ENCODE results near the gene KIRREL3.

Gene KIRREL3

DNA sequence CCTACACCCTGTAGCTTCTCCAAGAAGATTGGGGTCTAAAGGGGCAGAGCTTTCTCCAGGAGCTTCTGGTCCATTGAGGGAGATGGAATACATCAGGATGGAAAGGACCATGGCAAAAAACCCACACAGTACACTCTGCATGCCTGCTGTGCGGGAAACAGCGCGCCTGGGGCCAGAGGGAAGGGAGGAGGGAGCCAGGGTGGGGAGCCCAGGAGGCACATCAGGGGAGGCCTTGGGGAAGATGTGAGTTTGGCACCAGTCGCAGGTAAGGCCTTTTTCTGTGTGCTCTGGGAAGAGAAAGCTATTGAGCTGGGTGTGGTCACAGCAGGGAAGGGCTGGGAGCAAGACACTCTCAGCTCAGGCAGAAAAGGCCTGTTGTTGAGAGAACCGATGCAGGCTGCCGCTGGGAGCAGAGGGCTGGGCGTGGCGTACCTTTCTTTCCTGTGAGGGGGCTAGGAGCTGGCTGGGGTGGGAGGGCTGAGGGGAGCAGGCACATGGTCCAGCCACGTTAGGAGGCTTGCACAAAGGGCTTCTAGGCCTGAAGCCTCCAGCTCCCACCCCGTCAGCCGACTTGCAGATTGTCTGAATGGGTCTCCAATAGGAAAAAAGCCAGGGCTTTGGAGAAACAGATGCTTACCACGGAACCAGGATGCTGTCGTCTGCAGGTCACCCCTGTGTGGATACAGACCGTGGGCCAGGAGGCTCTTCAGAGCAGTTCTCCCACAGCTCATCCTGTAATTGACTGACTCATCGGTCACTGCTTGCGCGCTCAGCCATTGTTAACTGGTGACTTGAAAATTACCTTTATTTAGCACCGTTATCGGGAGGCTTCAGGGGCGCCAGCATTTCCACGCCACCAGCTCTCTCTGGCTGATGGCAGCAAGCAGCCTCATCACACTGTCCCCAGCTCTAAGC, 407.8 kb downstream of the KIRREL3 start:
- DNase-seq: peak; percentile 33

DNA sequence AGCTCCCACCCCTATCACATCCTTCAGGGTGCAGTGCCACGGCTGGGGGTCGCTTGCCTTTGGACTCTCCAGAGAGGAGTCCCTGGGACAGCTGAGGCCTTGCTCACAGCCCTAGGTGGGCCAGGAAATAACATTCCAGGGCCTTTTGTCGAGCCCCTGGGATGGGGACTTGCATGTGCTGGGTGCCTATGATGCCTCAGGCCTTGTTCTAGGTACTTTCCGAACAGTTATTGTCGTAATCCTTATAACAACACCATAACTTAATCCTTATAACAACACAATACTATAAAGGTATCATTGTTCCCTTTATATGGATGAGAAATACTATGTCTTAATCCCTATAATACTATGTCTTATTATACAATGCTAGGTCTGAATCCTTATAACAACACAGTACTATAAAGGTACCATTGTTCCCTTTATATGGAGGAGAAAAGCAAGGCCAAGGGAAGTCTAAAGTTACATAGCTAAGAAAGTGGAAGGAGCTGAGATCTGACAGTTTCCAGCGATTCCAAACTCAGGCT, 408.5 kb downstream of the KIRREL3 start:
- no peak for DNase-seq

DNA sequence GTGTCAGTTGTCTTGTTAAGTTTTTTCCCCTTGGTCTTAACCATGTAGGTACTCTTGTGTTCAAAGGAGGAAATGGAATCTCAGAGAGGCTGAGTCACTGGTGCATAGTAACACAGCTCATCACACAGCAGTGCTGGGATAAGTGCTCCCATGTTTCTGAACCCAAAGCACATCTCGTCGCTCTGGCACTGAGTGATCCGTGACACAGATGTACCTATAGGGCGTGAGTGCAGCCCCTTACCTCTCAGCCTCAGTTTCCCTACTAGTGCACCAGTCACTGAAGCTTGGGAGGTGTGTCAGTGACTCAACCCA, 411.1 kb downstream of the KIRREL3 start:
- no peak for DNase-seq

DNA sequence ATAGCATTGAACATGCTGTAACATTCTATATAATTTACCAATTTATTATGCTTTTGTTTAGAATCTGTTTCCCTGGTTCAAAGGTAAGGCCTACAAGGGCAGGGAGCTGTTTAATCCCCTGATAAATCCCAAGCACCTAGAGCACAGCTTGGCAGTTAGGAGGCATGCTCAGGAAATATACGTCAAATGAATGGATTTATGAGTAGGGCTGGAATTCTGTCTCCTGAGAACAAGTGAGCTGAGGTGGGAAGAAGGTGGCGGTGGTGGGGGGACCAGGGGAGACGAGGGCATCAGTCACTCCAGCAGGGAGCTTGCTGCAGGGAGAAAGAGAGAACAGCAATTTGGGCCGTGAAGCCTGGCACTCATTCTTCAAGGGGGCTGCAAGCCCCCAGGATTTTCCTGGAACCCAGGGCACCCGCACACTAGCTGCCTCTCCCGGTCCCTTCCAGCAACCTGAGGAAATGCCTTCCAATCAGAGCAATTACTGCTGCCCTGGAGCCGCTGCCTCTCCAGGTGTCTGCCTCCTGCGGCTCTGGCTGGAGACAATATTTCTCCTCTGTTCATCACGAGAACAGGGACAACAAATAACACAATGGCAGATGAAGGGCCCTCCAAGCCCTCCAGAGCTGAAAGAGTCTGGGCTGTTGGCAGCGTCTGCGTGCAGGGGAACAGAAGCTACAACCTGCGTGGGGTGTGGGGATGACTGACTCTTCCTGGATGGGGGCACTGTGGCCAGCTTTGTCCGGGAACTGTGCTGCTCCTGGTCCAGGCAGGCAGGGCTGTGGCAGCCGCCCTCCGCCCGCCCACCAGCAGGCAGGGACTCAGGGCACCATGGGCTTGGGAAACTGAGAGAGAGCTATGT, 411.7 kb downstream of the KIRREL3 start:
- DNase-seq: peak; percentile 65

DNA sequence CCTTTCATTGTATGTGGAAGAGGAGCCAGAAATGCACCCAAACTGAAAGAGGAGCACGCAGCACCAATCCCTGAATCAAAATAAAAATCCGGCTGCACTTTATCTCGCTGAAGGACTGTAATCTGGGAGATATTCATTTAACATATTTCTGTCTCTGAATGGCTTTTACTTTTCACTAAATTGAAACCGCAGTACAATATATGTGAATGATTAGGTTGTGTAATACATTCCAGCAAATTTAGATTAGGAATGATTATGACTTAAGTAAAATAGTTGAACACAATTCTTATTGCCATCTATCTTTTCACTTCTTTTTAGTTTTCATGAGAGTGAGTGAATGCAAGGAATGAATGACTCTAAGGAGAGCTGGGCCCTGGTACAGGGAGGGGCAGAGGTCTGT, 413.0 kb downstream of the KIRREL3 start:
- no peak for DNase-seq

DNA sequence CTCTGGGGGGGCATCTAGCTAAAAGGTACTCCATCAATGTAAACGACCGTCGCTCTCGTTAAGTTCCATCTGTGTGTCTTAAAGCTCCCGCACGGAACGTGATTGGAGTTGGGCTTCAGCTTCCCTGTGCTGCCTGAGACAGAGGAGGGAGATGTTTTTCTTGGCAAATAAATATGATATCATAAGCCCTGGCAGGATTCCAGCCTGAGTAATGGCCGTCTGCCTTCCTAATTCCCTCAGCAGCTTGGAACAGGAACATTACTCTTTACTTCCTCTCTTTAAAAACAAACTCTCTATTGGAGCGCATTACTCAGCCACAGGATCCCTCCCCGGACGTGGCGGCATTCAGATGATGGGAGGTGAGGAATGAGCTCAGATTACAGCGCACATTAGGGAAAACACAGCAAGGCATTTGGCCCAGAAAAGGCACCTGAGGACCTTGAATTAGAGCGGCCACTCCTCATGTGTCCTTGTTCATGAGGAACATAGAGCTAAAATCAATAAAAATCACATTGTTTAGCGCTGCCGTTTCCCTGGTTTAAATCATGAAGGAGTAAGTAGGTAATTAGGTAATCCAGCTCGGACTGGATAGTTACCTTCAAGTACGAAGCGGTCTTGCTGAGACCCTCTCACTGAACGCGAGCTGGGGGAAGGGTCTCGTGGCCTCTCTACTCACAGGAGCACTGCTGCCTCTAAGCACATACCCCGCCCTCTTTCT, 414.6 kb downstream of the KIRREL3 start:
- DNase-seq: peak; percentile 66

DNA sequence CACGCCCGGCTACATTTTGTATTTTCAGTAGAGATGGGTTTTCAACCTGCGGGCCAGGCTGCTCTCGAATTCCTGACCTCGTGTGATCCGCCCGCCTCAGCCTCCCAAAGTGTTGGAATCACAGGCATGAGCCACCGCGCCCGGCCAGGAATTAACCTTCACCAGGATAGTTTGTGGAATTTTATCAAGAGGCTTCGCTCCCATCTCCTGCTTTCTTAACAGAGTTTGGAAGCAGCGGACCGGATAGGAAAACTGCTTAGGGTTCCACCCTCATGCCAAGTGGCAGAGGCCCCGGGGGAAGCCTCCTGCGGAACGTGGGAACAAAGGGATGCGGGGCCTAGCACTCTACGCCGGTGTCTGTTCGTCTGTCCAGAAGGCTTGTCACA, 415.2 kb downstream of the KIRREL3 start:
- no peak for DNase-seq

DNA sequence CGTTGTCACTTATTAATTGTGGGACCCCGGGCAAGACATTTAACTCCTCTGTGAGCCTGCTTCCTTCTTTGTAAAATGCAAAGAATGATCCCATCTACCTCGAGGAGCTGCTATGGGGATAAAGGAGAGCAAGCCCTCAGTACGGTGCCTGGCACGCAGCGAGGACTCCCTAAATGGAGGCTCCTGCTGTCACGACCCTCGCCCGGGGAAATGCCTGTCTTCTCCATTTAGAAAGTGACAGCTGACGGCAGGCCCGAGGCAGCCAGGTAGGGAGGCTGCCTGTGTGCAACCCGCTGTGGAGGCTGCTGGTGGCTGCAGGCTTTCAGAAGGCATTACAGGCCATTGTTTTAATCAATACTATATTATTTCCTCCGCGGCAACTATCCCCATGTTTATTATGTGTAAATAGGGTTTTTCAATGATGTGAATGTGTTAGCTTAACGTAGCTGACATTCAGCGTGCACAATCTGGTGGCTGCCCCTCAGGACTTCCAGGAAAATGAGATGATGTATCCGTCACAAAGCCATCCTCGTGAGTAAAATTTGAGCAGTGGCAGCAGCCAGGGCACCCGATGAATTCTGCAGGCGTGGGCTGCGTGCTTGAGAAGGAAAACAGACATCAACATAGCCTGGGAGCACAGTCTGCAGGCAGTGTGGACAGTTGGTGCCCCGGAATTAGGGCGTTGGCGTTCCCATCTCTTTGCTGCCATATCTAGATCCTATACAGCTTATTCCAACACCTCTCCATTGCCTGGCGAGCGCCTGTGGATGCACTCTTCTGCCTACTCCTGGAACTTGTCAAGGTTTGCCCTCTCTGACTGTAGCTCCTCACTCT, 416.8 kb downstream of the KIRREL3 start:
- no peak for DNase-seq

DNA sequence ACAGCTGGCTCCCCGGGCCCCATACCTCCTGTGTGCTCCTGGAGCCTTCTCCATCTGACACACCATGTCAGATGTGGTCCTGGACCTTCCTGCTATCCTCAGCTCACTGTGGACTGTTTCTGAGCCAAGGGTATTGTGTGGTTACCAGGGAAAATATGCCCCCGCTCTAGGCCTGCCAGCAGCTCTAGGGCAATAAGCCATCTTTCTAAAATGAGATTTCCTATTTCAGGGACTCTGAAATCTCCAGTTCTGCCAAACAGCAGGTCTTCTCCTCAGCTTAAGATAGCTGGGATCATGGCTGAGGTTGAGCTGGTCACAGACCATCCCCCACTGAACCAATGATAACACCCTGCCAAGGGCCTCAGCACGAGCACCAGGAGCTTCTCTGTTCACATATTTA, 417.5 kb downstream of the KIRREL3 start:
- DNase-seq: no peak

DNA sequence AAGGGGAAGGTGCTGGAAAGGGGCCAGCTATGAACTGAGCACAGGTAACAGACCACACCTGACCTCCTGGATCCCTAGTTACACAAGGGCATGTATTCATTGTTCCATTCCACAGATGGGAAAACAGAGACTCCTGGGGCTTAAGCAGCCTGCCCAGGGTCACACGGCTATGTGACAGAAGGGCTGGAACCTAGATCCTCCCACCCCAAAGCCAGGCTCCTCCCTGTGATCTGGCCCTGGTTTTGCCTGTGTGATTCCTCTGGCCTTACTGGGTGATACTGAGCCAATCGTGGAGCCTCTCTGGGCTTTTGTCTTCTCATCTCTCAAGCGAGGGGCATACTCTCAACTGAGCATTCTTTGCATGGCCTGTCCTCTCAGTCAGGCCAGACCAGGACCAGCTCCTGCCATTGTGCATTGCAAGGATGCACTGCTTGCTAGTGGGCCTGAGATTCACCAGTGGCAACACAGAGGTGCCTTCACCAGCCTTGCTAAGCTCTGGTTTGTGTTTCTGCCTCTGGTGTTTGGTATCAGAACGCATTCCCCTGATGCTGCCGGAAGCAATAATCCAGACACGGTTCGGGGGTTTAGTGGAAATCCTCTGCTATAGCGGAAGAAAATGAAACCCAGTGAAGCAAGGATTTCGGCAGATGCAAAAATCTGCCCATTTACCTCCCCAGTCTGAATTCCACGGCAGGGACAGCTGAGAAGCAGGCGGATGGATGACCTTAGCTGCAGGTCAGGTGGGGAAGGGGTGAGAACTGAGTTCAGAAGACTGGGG, 418.5 kb downstream of the KIRREL3 start:
- no peak for DNase-seq

DNA sequence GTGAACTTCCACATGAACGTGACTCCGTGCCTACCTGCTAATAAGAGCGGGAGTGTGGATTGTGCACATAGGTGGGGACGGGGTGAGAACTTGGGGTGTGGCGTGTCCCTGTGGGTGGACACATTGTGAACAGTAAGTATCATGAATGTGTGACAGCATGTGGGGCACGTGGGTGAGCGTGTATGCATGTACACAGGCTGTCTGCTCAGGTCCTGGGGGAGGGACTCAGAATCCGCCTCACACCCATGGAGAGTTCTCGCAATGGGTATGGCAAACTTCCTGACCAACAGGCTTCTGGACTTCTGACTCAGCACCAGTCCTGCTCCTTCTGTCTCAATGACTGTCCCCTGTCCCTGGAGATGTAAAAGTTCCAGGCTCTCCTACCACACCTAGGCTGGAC, 422.1 kb downstream of the KIRREL3 start:
- no peak for DNase-seq

DNA sequence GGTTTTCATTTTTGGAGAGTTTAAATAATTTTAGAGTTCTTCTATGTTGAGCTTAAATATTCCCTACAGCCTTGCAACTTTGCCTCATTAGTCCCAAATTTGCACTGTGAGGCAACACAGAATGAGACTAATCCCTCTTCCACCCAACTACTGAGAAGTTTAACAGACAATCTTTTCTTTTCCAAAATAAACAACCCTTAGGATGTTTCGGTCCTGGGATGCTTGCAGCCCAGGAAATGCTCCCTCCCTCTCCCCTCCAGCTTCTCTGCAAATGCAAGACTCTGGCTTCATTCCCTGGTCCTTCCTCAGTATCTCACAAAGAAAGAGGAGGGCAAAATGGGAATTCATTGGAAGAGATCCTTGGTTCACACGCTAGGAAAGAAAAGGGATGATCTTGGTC, 422.5 kb downstream of the KIRREL3 start:
- no peak for DNase-seq

DNA sequence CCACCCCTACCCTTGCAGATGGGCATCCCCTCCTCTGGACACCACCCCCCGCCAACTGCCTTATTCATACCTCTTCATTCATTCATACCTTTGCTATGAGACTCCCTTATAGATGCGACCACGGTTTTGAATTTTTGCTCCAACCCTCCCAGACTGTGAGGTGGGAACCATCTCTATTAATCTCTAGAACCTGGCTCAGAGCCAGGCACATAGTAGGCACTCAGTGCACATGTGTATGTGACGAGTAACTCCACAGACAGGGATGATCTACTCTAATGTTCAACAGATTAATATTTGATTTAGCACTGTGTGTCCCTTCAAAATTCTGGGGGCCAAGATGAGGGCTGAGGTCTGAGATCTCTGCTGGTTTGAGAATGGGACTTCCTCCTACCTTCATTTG, 424.7 kb downstream of the KIRREL3 start:
- DNase-seq: no peak

DNA sequence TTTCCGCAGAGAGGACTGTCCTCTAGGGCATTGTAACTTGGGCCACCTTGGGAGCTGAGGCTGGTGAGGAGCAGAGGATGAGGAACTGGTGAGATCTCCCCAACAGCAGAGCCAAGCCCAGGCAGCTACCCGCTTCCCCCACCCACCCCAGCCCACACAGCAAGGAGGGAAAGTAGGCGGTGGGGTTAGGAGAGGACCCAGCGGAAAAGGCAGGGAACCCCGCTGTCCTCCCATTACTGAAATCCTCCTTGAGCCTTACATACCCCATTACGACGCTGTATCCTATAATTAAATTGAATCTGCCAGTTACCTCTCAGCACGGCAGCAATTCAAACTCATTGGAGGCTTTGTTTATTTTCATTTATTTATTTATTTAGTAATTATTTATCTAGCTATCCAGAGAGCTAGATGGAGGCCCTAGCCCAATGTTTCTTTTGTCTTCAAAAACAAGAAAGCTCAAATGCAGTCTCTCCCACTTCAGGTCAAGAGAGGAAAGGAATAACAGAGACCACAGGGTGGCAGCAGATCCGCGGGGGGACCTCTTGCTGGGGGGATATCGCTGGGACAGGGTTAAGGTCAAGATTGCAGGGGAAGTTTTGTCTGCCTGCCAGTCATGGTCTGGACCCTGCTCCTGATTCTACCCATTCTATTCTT, 427.1 kb downstream of the KIRREL3 start:
- DNase-seq: no peak

DNA sequence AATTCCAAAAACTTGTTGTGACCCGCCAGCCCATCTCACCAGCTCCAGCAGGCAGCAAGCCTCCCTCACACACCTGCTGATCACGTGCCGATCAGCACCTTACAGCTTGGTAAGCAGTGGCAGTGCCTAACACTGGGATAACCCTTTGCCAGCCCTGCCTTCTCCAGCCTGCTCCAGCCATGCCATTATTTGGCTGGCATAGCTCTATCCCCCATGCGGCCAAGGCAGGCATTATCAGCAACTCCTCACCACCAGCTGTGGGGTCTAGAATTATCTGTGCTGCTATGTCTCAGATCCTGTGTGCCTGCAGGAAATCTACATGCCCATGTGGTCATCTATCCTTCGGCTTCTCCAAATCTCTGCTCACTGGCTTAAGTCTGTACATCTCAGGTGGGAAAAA, 430.1 kb downstream of the KIRREL3 start:
- no peak for DNase-seq

DNA sequence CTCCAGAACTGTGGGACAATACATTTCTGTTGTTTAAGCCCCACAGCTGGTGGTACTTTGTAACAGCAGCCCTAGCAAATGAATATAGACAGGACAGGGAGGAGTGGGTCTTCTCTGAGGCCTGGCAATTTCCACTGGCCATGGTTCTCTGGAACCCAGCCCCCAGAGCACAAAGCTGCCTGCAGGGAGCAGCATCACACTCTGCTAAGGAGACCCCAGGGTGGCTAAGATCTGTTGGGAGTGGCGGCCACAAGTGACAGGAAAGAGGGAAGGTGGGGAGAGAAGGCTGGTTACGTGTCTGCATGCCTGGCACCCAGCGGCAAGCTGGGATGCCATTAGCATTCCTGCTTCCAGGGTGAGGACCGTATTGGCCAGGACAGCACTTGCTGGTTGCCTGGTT, 433.2 kb downstream of the KIRREL3 start:
- no peak for DNase-seq

DNA sequence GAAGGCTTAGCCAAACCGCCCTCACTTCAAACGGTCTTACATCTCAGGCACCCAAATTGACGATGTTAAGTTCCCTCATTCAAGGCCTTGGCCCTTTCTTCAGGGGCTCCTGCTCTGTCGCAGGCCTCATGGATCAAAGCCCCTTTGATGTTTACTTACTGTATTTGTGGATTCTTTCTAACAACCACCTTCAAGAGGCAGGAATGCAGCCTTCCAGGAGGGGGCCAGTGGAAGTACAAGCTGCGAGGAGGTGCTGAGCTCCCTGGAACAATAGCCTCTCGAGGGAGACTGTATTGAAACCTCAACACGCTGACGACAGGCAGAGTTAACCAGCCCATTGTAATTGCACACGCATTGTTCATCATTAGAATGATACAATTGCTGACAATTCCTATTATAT, 436.0 kb downstream of the KIRREL3 start:
- DNase-seq: peak; percentile 42

DNA sequence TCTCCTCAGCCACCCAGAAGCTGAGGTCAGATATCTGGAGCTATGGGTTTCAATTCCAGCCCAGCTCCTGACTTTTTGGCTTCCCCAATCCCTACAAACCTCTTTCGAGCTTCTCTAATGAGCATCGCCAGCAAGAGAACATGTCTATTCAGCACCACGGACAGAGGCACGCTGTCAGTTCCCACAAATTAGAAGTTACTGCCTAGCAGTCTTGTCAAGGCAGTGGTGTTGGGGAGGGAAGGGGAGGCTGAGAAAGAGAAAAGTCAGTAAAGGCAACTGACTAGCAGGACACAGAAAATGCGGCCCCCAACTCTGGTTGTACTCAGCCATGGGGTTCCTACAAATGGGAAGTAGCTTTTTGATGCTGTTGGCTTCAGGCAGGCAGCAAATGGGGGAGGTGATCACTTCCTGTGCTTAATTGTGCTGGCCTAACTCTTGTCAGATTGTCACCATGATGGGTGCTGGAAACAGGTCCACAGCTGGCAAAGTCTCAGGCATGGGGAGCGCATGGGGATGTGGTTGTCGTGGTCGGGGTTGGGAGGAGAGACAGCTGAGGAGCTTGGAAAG, 439.2 kb downstream of the KIRREL3 start:
- DNase-seq: no peak

DNA sequence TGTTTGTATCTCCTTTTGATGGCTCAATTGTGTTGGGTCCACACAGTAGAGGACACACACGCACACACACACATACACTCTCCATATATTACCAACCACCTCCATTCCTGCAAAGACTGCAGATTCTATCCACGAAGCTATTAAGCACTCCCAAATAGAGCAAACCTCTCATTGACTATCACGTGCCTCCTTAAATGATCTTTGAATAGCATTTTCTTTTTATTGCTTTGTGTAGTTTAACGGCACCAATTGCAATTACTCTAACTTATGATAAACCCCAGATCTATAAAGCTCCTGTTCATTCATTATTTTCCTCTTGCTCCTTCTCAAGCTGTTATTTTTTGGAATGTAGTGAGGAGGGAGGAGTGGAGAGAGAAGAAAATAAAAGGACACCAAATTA, 440.3 kb downstream of the KIRREL3 start:
- no peak for DNase-seq

Measured in NCI-H510A (cell line).